ENCODE data around the gene TMEM132A.

TMEM132A gene

GRCh38 chr11:60936467-60937143, 12.3 kb downstream of the TMEM132A start:
- no peak for DNase-seq (ENCODE audit: low read depth in 2 of 2)

GRCh38 chr11:60937144-60937527, 12.9 kb downstream of the TMEM132A start:
- no peak for DNase-seq (ENCODE audit: low read depth in 2 of 2)

GRCh38 chr11:60937811-60938210, 13.6 kb downstream of the TMEM132A start:
- no peak for DNase-seq (ENCODE audit: low read depth in 2 of 2)

- DNase-seq (ENCODE audit: low read depth in 2 of 2): no peak
These were observed 14.2 kb downstream of the TMEM132A start for GRCh38 chr11:60938500-60938899.

- no peak for DNase-seq (ENCODE audit: low read depth in 2 of 2)
These were observed 15.0 kb downstream of the TMEM132A start for GRCh38 chr11:60939301-60939700.

DNA sequence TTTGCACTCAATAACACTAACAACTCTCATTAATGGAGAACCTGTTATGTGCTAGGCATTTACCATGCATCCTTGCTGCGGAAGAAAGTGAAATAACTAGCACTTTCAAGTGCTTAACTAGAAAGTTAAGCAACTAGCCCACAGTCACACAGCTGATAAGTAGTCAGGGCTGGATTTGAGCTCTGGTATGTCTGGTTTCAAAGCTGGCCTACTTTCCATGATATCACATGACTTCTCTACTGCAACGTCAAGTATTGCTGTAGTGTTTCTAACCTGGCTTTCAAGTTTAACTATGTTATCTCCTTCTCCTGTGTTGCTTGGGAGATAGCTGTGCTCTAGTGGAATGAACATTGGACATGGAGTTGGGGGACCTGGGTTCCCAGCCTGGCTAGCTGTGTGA, 15.6 kb downstream of the TMEM132A start:
- no peak for DNase-seq (ENCODE audit: low read depth in 2 of 2)

DNA sequence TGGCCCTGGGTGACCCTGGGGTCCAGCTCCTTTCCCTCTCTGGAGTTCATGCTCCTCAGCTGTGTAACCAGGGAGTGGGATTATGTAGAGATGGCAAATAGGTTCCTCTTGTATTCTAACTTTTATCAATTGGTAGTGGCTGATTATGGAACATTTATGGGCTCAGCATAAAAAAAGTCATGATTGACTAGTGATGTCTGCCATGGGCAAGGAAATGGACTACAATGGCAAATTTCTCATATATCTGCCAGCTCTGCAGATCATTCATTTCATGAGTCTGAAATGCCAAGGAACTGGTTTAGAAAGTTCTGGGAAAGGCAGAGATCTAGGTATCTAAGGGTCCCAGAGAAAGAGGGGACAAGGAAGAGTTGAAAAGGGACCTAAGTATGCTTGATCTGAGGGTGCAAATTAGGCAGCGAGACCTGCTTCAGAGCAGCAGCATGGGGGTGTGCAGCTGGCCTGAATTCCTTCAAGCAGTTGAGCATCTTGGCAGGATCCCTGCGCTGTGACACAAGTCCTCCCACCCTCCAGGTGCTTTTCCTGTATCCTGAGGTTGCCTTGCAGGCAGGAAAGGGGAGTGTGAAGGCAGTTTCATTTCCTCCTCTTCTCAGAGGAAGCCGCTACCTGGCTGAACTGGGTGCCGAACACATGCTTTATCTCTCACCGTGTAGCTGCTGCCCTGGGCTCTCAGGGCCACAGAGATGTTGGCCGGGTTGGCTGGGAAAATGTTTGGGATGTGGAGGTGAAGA, 17.3 kb downstream of the TMEM132A start:
- DNase-seq (ENCODE audit: low read depth in 2 of 2): no peak

GRCh38 chr11:60942219-60942618, 18.0 kb downstream of the TMEM132A start:
- DNase-seq (ENCODE audit: low read depth in 2 of 2): no peak

- no peak for DNase-seq (ENCODE audit: low read depth in 2 of 2)
These were observed 18.8 kb downstream of the TMEM132A start for GRCh38 chr11:60942970-60943565.

DNA sequence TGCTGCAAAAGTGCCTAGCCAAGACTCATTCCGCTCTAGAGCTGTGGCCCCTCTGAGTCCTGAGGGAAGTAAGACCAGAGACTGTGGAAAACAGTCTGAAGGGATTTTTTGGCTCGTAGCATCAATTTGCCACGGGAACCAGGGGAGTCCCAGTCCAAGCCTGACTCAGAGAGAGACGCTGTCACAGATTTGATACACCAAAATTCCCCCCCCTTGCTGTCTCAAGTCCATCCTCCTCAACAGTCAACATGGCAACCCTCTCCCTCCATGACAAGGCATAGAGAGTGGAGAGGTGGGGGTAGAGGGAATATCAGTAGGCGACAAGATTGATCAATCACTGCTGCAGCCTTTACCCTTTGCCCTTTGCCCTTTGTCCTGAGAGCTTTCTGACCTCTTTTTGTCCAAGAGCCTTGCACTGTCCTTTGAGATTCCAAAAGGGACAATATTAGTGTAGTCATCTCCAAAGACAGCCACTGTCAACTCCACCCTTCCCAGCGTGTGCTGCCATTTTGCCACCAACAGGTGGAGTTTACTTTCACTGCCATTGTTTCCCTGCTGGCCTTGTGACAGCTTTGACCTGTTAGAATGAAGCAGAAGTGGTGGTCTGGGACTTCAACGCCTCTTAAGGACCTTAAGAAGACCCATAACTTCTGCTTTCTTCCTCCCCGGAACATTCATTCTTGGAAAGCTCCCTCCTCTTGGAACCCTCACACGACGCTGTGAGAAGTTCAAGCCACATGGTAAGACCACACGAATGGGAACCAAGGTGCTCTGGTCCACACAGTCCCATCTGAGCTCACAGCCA, 20.4 kb downstream of the TMEM132A start:
- no peak for DNase-seq (ENCODE audit: low read depth in 2 of 2)

- DNase-seq (ENCODE audit: low read depth in 2 of 2): no peak
These were observed 21.0 kb downstream of the TMEM132A start for GRCh38 chr11:60945295-60945667.

DNA sequence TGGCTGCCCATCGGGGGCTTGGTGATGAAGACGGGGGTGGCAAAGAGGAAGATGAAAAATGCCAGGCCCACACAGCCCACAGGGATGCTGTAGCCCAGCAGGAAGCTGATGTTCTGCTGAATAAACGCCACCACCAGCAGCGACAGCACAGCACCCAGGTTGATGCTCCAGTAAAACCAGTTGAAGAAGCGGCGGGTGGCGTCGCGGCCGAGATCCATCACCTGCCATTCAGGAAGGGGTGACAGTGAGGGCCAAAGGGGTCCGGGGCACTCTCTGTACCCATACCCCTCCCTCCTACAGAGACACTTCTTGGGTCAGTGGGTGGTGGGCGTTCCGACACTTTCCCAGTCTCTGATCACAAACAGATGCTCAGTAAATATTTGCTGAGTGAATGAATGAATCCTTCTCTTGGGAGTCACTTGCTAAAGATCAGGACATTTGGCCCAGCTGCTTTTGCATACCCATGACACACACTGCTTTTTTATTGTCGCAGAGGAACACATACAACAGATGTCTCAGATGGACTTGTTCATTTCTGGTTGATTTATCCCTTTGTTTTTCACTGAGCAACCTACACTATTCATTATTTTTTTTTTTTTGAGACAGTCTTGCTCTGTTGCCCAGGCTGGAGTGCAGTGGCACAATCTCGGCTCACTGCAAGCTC, 22.5 kb downstream of the TMEM132A start:
- no peak for DNase-seq (ENCODE audit: low read depth in 2 of 2)

- DNase-seq (ENCODE audit: low read depth in 2 of 2): no peak
These were observed 23.4 kb downstream of the TMEM132A start for GRCh38 chr11:60947700-60948099.

DNA sequence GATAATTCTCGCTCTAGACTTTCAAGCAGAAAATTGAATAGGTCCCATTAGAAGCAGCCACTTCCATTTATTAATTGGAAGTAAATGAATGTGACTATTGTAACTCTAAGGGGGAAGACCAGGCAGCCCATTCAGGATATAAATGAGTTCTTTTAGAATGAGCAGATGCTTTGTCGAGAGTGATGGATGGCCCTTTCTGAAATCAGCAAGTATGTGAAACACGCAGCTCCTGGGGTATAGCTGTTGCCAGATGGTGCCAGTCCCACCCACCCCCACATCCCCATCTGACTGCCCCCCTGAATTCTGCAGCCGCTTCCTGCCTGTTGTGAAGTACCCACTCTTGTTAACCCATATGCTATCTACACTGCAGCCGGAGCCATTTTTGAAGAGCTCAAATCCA, 24.0 kb downstream of the TMEM132A start:
- DNase-seq (ENCODE audit: low read depth in 2 of 2): no peak

DNA sequence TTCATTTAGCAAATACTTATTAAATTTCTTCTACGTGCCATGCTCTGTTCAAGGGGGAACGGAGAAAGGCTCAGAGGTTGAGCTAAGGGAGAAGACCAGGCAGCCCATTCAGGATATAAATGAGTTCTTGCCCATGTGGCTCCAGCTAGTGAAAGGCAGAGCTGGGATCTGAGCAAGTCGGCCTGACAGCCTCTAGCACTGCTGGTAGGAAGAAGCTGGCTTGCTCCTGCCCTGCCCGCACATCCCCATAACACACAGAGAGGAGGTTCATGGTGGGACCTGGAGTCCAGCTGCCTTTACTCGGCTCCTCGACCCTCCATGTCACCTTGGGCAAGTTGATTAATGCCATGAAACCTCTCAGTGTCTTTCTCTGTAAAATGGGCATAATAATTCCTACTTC, 25.8 kb downstream of the TMEM132A start:
- DNase-seq (ENCODE audit: low read depth in 2 of 2): no peak

DNA sequence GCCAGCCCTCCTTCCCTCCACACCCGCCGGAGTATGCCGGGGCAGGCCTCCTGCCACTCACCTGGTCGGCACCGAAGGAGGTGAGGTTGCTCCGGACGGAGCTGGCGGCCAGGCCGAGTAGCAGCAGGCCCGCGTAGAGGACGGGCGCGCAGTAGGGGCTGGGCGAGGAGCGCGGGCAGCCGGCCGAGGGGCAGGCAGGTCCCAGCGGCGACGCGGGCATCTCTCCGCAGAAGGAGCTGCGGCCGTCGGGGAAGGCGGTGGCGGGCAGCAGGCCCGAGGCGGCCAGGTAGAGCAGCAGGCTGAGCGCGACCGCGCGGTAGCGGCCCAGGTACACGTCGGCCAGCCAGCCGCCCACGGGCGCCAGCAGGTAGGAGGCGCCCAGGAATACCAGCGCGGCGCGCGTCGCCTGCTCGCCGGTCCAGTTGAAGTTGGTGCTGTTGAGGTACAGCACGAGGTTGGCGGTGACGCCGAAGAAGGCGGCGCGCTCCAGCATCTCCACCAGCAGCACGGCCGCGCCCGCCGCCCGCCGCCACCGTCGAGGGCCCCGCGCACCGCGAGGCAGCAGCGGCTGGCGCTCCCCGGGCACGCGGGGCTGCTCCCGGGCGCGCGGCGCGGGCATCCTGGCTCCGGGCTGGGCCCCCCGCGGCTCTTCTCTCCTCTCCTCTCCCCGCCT, 26.8 kb downstream of the TMEM132A start:
- DNase-seq (ENCODE audit: low read depth in 2 of 2): no peak

DNA sequence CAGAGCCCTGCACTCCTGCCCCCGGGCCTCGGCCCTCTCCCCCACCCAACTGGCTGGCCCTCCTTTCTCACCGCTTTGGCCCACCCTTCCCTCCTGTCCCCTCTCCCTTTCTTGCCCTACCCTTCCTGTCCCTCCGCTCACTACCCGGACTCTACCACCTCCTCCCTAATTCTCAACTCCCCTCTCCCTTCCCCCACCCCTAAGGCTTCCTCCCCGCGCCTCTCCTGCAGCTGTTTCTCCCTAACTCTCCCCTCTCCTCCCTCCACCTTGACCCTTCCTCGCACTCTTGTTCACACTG, 27.3 kb downstream of the TMEM132A start:
- DNase-seq (ENCODE audit: low read depth in 2 of 2): no peak

- DNase-seq (ENCODE audit: low read depth in 2 of 2): peak in 1 of 2 donors; percentile 20
These were observed 27.9 kb downstream of the TMEM132A start, which contains the start of gene SLC15A3 for GRCh38 chr11:60951904-60952741. TSS of gene SLC15A3 (minus strand) at chr11:60952176. CDS start at chr11:60951551, 625 bp downstream.

- DNase-seq (ENCODE audit: low read depth in 2 of 2): no peak
These were observed 28.5 kb downstream of the TMEM132A start for GRCh38 chr11:60952742-60953170.

GRCh38 chr11:60953781-60954180, 29.5 kb downstream of the TMEM132A start:
- DNase-seq (ENCODE audit: low read depth in 2 of 2): no peak

Data from stimulated activated CD8-positive, alpha-beta memory T cell treated with anti-CD3 and anti-CD28 coated beads, Interleukin-7, amount 100 ng/mL, for 1 hour (primary cell).